Measurements from ENCODE around the gene ZBTB16. TPM values are rescaled to one million over a fixed set of nuclear protein-coding genes. Genes with fewer than 3 reads are reported as not detected.
"Not testable (repeated sequence)": the region's sequence is repeated elsewhere in the genome, so short reads cannot be mapped to it uniquely, and the experiment has no call there.

The ZBTB16 gene
- total RNA-seq, 2 donors from 2014 or later = 2.0 to 13.7 TPM

GRCh38 chr11:114040706-114041211 lies 18.8 kb upstream of the ZBTB16 start:
- Histone ChIP-seq H3K36me3 (no peaks in the 10 kb centered on the region), H3K27ac (peak overlapping the region; percentile 32), H3K27me3 (no peaks in the 10 kb centered on the region), H3K9ac (ENCODE audit: low read depth in 2 of 2, low read length in 2 of 2) (no peak overlapping the region), H3K4me3 (no peak overlapping the region), H3K4me1 (peaks cover 7% of the 10 kb centered on the region), H3K9me3 (no peaks in the 10 kb centered on the region)
- TF ChIP-seq CTCF (IDR thresholded peaks at IDR 0.05) = no peak
- intact Hi-C loops (cut with DNase I) = no loop called here
- DNase-seq = peak; percentile 75

GRCh38 chr11:114042234-114042633 lies 17.3 kb upstream of the ZBTB16 start:
- TF ChIP-seq CTCF (IDR thresholded peaks at IDR 0.05) = no peak
- Histone ChIP-seq H3K27ac (no peak overlapping the region), H3K4me3 (no peak overlapping the region), H3K9me3 (no peaks in the 10 kb centered on the region), H3K36me3 (no peaks in the 10 kb centered on the region), H3K9ac (ENCODE audit: low read depth in 2 of 2, low read length in 2 of 2) (no peak overlapping the region), H3K27me3 (no peaks in the 10 kb centered on the region), H3K4me1 (peaks cover 7% of the 10 kb centered on the region)
- intact Hi-C loops (cut with DNase I) = no loop called here
- DNase-seq = no peak

- Histone ChIP-seq H3K9me3 (no peaks in the 10 kb centered on the region), H3K27me3 (no peaks in the 10 kb centered on the region), H3K9ac (ENCODE audit: low read depth in 2 of 2, low read length in 2 of 2) (peak overlapping the region in 1 of 2 donors; percentile 4), H3K27ac (peak overlapping the region; percentile 41), H3K4me3 (no peak overlapping the region), H3K4me1 (peaks cover 8% of the 10 kb centered on the region), H3K36me3 (no peaks in the 10 kb centered on the region)
- peak; percentile 73 for DNase-seq
- no peak for TF ChIP-seq CTCF (IDR thresholded peaks at IDR 0.05)
- intact Hi-C loops (cut with DNase I) = no loop called here
Measured at GRCh38 chr11:114044042-114044871, 15.3 kb upstream of the ZBTB16 start.

DNA sequence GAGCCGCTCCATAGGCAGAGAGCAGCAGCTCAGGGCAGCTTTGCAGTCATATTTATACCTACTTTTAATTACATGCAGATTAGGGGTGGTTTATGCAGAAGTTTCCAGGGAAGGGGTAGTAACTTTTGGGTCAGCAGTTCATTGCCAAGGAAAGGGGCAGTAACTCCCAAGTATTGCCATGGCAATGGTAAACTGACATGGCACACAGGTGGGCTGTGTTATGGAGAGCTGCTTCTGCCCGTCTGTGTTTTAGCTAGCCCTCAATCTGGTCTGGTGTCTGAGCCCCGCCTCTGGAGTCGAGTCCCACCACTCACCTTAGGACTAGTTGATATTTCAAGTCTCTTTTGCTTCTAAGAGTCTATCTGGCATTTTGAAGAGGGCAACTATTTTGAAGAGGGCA lies 12.2 kb upstream of the ZBTB16 start:
- Histone ChIP-seq H3K27me3 (no peaks in the 10 kb centered on the region), H3K36me3 (no peaks in the 10 kb centered on the region), H3K4me3 (no peak overlapping the region), H3K9ac (ENCODE audit: low read depth in 2 of 2, low read length in 2 of 2) (no peak overlapping the region), H3K9me3 (no peaks in the 10 kb centered on the region), H3K27ac (no peak overlapping the region), H3K4me1 (peaks cover 10% of the 10 kb centered on the region)
- intact Hi-C loops (cut with DNase I) = no loop called here
- no peak for DNase-seq
- TF ChIP-seq CTCF (IDR thresholded peaks at IDR 0.05) = no peak

DNA sequence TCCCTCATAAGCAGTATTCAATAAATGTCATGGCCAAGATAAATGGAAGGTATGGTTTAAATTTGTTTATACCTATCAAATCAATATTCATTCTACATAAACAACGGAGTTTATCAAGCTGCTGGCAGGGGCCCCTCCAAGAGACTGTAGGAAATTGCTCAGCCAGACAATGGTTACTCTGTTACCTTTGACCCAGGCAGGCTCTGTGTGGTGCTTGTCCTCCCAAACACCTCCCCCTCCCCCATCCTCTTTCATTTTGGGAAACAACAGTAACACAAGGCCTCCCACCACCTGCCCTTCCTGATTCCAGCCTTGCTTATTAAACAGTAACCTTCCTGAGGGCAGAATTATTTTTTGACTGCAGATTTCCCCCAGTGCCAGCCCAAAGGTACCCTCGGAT lies 10.5 kb upstream of the ZBTB16 start:
- TF ChIP-seq CTCF (IDR thresholded peaks at IDR 0.05) = no peak
- Histone ChIP-seq H3K4me1 (peaks cover 10% of the 10 kb centered on the region), H3K9ac (ENCODE audit: low read depth in 2 of 2, low read length in 2 of 2) (no peak overlapping the region), H3K27ac (no peak overlapping the region), H3K9me3 (no peaks in the 10 kb centered on the region), H3K36me3 (no peaks in the 10 kb centered on the region), H3K27me3 (no peaks in the 10 kb centered on the region), H3K4me3 (no peak overlapping the region)
- intact Hi-C loops (cut with DNase I) = no loop called here
- DNase-seq = no peak

DNA sequence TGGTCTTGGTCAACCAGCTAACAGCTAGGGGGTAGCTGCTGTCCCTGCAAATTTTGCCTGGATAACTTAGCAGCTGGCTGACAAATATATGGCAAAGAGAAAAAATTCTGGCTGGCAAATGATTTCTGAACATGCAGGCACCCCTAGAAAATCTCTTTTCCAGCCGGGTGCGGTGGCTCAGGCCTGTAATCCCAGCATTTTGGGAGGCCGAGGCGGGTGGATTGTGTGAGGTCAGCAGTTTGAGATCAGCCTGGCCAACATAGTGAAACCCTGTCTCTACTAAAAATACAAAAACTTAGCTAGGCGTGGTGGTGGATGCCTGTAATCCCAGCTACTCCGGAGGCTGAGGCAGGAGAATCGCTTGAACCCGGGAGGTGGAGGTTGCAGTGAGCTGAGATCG lies 9.7 kb upstream of the ZBTB16 start:
- H3K27ac ChIP-seq; H3K36me3 ChIP-seq; H3K9me3 ChIP-seq; H3K27me3 ChIP-seq; H3K9ac ChIP-seq (ENCODE audit: low read depth in 2 of 2, low read length in 2 of 2); H3K4me3 ChIP-seq; H3K4me1 ChIP-seq; intact Hi-C loops (cut with DNase I); DNase-seq: not testable (repeated sequence)
